DOHH2 (cell line): ENCODE data around the gene CTNNA2.

ENCODE experiments used
- H3F3A ChIP-seq: fragments of 200-600 bp; sonication (generic), shearing (Covaris generic); 2 replicates; pipeline ENCODE4 v1.6.0; 2016; ENCODE audit warnings: antibody characterized with exemption, mild to moderate bottlenecking; ENCODE audit not compliant: control insufficient read depth, insufficient read depth
- H3K27ac ChIP-seq: fragments of 200-600 bp; sonication (generic); 2 replicates; pipeline ENCODE4 v1.5.1; 2014; ENCODE audit warnings: low read depth, mild to moderate bottlenecking, low read length, moderate library complexity
- H3K27me3 ChIP-seq: fragments of 200-600 bp; sonication (generic); 2 replicates; pipeline ENCODE4 v1.6.1; 2014; ENCODE audit warnings: mild to moderate bottlenecking, low read length, mixed read lengths; ENCODE audit not compliant: control insufficient read depth
- H3K36me3 ChIP-seq: fragments of 200-600 bp; sonication (generic); 2 replicates; pipeline ENCODE4 v1.6.1; 2014; ENCODE audit warnings: mild to moderate bottlenecking, low read length, moderate library complexity, mixed read lengths; ENCODE audit not compliant: control insufficient read depth
- H3K4me1 ChIP-seq: fragments of 200-600 bp; sonication (generic); 2 replicates; pipeline ENCODE4 v1.6.1; 2014; ENCODE audit warnings: mild to moderate bottlenecking, low read length, mixed read lengths; ENCODE audit not compliant: control insufficient read depth
- H3K4me2 ChIP-seq: fragments of 200-600 bp; sonication (generic); 2 replicates; pipeline ENCODE4 v1.6.0; 2014; ENCODE audit warnings: mild to moderate bottlenecking, low read length, moderate library complexity
- H3K4me3 ChIP-seq: fragments of 200-600 bp; sonication (generic); 2 replicates; pipeline ENCODE4 v1.5.1; 2014; ENCODE audit warnings: mild to moderate bottlenecking, low read length, mixed read lengths
- H3K79me2 ChIP-seq: fragments of 200-600 bp; sonication (generic); 2 replicates; pipeline ENCODE4 v1.6.1; 2014; ENCODE audit warnings: mild to moderate bottlenecking, low read length, mixed read lengths; ENCODE audit not compliant: control insufficient read depth
- H3K9me2 ChIP-seq: fragments of 200-600 bp; sonication (generic); replicated peaks from 2 replicates; pipeline ENCODE4 v1.6.1; 2014; ENCODE audit warnings: mild to moderate bottlenecking, low read length, mixed read lengths; ENCODE audit not compliant: control insufficient read depth
- H3K9me3 ChIP-seq: fragments of 200-600 bp; sonication (generic); 2 replicates; pipeline ENCODE4 v1.6.1; 2014; ENCODE audit warnings: antibody characterized with exemption, low read length, mixed read lengths; ENCODE audit not compliant: control insufficient read depth, insufficient read depth
- H4K20me1 ChIP-seq: fragments of 200-600 bp; sonication (generic); 2 replicates; pipeline ENCODE4 v1.6.0; 2014; ENCODE audit warnings: low read depth, mild to moderate bottlenecking, antibody characterized with exemption, low read length, moderate library complexity; ENCODE audit not compliant: control insufficient read depth, insufficient read depth
- EZH2phosphoT487 ChIP-seq: fragments of 200-600 bp; sonication (generic); IDR thresholded peaks from 2 replicates; pipeline ENCODE4 v1.6.1; 2017; ENCODE audit warnings: borderline replicate concordance, mild to moderate bottlenecking, antibody characterized with exemption, low read length, moderate library complexity, mixed read lengths
- TF ChIP-seq, protein P1 (sequence below): fragments of 200-600 bp; sonication (generic); IDR thresholded peaks from one replicate; pipeline ENCODE4 v1.5.1; 2014; ENCODE audit warnings: antibody characterized with exemption, mild to moderate bottlenecking, low read depth, low read length; ENCODE audit not compliant: poor library complexity, severe bottlenecking

The CTNNA2 gene

DNA sequence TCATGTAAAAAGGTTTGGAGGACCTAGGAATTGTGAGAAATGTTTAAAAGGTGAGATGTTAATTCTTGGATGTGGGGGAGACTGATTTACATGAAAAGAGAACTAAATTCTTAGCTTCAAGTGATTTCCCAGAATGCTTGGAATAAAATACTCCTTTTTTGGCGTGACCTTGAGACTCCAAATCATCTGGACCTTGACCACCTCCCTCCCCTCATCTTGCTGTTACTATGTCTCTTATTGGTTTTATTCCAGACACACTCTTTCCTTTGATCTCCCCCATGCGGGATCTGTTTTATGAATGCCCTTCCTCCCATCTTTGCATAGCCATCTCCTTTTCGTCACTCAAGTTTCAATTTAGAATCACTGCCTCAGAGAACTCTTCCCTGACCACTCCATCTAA is 811.7 kb downstream of the CTNNA2 start:
- H3F3A ChIP-seq, result no peaks in the 10 kb centered on the region
- no peaks in the 10 kb centered on the region for H3K36me3 ChIP-seq
- no peak for TF ChIP-seq EZH2phosphoT487
- TF ChIP-seq, protein P1, sequence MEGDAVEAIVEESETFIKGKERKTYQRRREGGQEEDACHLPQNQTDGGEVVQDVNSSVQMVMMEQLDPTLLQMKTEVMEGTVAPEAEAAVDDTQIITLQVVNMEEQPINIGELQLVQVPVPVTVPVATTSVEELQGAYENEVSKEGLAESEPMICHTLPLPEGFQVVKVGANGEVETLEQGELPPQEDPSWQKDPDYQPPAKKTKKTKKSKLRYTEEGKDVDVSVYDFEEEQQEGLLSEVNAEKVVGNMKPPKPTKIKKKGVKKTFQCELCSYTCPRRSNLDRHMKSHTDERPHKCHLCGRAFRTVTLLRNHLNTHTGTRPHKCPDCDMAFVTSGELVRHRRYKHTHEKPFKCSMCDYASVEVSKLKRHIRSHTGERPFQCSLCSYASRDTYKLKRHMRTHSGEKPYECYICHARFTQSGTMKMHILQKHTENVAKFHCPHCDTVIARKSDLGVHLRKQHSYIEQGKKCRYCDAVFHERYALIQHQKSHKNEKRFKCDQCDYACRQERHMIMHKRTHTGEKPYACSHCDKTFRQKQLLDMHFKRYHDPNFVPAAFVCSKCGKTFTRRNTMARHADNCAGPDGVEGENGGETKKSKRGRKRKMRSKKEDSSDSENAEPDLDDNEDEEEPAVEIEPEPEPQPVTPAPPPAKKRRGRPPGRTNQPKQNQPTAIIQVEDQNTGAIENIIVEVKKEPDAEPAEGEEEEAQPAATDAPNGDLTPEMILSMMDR, result no peak
- no peak overlapping the region for H3K4me2 ChIP-seq
- no peaks in the 10 kb centered on the region for H4K20me1 ChIP-seq
- no peak overlapping the region for H3K27ac ChIP-seq
- H3K79me2 ChIP-seq, result no peaks in the 10 kb centered on the region
- no peaks in the 10 kb centered on the region; the same call in 1 of the 2 replicates for H3K27me3 ChIP-seq
- no peaks in the 10 kb centered on the region for H3K9me2 ChIP-seq
- no peaks in the 10 kb centered on the region for H3K9me3 ChIP-seq
- no peaks in the 10 kb centered on the region for H3K4me1 ChIP-seq
- H3K4me3 ChIP-seq, result no peak overlapping the region

DNA sequence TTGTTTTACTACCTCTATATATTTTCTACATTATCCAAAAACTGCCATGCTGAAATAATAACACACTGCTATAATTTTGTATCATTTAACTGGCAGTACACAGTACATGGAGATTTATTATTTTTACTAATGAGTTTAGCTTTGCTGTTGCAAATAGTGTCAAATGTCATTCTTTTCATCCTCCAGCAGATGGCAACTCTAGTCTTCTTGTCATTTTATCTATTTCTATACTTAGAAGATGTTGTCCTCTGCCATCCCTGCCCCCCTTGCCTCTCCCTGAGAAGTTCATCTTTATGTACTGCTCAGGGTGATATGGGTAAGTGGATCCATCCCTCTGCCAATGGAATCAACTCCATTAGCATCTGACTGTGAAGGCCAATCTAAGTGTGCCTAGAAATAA is 813.4 kb downstream of the CTNNA2 start:
- no peaks in the 10 kb centered on the region for H3K9me3 ChIP-seq
- no peaks in the 10 kb centered on the region for H3K4me1 ChIP-seq
- no peaks in the 10 kb centered on the region for H3K79me2 ChIP-seq
- no peak overlapping the region for H3K27ac ChIP-seq
- H3K9me2 ChIP-seq, result no peaks in the 10 kb centered on the region
- no peaks in the 10 kb centered on the region; the same call in 1 of the 2 replicates for H3K27me3 ChIP-seq
- H3K4me2 ChIP-seq, result no peak overlapping the region
- no peaks in the 10 kb centered on the region for H3F3A ChIP-seq
- TF ChIP-seq, protein P1, result no peak
- TF ChIP-seq EZH2phosphoT487, result no peak
- H3K4me3 ChIP-seq, result no peak overlapping the region
- H4K20me1 ChIP-seq, result no peaks in the 10 kb centered on the region
- H3K36me3 ChIP-seq, result no peaks in the 10 kb centered on the region

DNA sequence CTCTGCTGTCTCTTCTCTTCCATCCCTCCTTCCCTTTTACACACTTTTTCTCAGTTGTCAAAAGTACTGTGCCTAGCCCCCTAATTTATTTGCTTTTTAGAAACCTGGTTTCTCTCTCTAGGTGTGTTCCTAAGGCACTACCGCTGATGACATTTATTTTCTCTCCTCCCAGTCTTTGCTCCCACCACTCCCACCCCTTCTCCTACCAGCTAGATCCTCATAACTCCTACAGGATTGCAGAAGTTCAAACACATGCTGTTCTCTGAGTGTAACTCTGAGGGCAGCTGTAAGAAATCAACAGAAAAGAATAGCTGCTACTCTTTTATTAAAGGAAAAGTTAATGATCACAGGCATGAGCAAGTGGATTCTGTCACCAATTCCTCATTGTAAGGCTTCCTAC is 814.0 kb downstream of the CTNNA2 start:
- Histone ChIP-seq H4K20me1 (no peaks in the 10 kb centered on the region), H3K36me3 (no peaks in the 10 kb centered on the region)

More for the DNA sequence above, 814.0 kb downstream of the CTNNA2 start:
- no peaks in the 10 kb centered on the region for H3K9me2 ChIP-seq
- H3K79me2 ChIP-seq, result no peaks in the 10 kb centered on the region
- no peak overlapping the region for H3K27ac ChIP-seq
- H3K4me1 ChIP-seq, result no peaks in the 10 kb centered on the region
- TF ChIP-seq, protein P1, result no peak
- no peak for TF ChIP-seq EZH2phosphoT487
- H3K4me3 ChIP-seq, result no peak overlapping the region
- no peaks in the 10 kb centered on the region for H3K9me3 ChIP-seq
- no peak overlapping the region for H3K4me2 ChIP-seq
- H3K27me3 ChIP-seq, result no peaks in the 10 kb centered on the region; the same call in 1 of the 2 replicates
- H3F3A ChIP-seq, result no peaks in the 10 kb centered on the region
